Panc1 (cell line): ENCODE data around the gene SCGB1D1. TPM values are rescaled to one million over a fixed set of nuclear protein-coding genes. Genes with fewer than 3 reads are reported as not detected.

Experiments
- ATAC-seq: fragments of 200-7000 bp; cut with Tn5 transposase; 2 replicates; pipeline ENCODE4 v1.9.1; 2020; ENCODE audit warnings: mild to moderate bottlenecking, moderate library complexity
- Bru-seq: library from RNA; stranded (reverse); fragments of 400-500 nt; gene quantifications from one replicate; lab custom pipeline; 2021; lab: Mats Ljungman, UMichigan
- BruChase-seq, 2 experiments: library from RNA; stranded (reverse); fragments of 400-500 nt; gene quantifications; one replicate each; lab custom pipeline; 2021; lab: Mats Ljungman, UMichigan
- BruUV-seq: library from RNA; stranded (reverse); fragments of 400-500 nt; replicated peaks from 2 replicates; lab custom pipeline; 2021; lab: Mats Ljungman, UMichigan
- CTCF ChIA-PET: fragments of 300-600 bp; sonication (Branson Sonifier 250); formaldehyde crosslinking; loops from one replicate; lab custom pipeline; 2022; ENCODE audit warnings: antibody characterized with exemption; lab: Charles Lee
- POLR2A ChIA-PET: fragments of 300-600 bp; sonication (Branson Sonifier 250); formaldehyde crosslinking; loops from one replicate; lab custom pipeline; 2022; ENCODE audit warnings: antibody characterized with exemption; lab: Charles Lee
- DNase-seq: peaks from one replicate; pipeline ENCODE4 v3.0.0-alpha.2; 2010; ENCODE audit warnings: low read depth, low spot score
- H3K27ac ChIP-seq: 2 replicates; pipeline ENCODE4 v1.5.1; 2011; ENCODE audit warnings: mild to moderate bottlenecking, low read length, inconsistent platforms
- H3K27me3 ChIP-seq: fragments of 200-500 bp; sonication (Bioruptor generic); 2 replicates; pipeline ENCODE4 v1.6.0; 2014; ENCODE audit warnings: low read length, inconsistent platforms; ENCODE audit not compliant: control insufficient read depth, insufficient read depth
- H3K36me3 ChIP-seq: fragments of 200-500 bp; sonication (Bioruptor generic); 2 replicates; pipeline ENCODE4 v1.5.1; 2014; ENCODE audit warnings: inconsistent platforms, mild to moderate bottlenecking, low read length, moderate library complexity; ENCODE audit not compliant: control insufficient read depth, insufficient read depth
- H3K4me1 ChIP-seq: 2 replicates; pipeline ENCODE4 v1.5.1; 2011; ENCODE audit warnings: inconsistent platforms, mild to moderate bottlenecking, low read length, moderate library complexity; ENCODE audit not compliant: control insufficient read depth, insufficient read depth
- H3K4me3 ChIP-seq, 2 experiments: 2 replicates each; pipeline ENCODE4 v1.5.1; 2011 to 2012; ENCODE audit warnings: low read depth in 2 of 2, low read length in 2 of 2, mild to moderate bottlenecking in 2 of 2, inconsistent platforms in 1 of 2, moderate library complexity in 1 of 2
- H3K9me3 ChIP-seq: fragments of 200-500 bp; sonication (Bioruptor generic); 2 replicates; pipeline ENCODE4 v1.5.1; 2014; ENCODE audit warnings: low read depth, mild to moderate bottlenecking, inconsistent platforms, low read length, moderate library complexity; ENCODE audit not compliant: control insufficient read depth, insufficient read depth
- POLR2AphosphoS5 ChIP-seq: IDR thresholded peaks from 2 replicates; pipeline ENCODE4 v1.6.1; 2012; ENCODE audit warnings: mild to moderate bottlenecking, low read depth, low read length, moderate library complexity
- SIN3A ChIP-seq: IDR thresholded peaks from 2 replicates; pipeline ENCODE4 v1.6.1; 2012; ENCODE audit warnings: low read depth, mild to moderate bottlenecking, low read length, moderate library complexity, borderline replicate concordance; ENCODE audit not compliant: insufficient read depth
- TCF7L2 ChIP-seq: IDR thresholded peaks from 2 replicates; pipeline ENCODE4 v1.6.1; 2011; ENCODE audit warnings: mild to moderate bottlenecking, low read depth, low read length, inconsistent platforms
- in situ Hi-C: cut with HindIII; loops from 2 replicates; pipeline ENCODE4 v1.10.0; 2016; ENCODE audit warnings: low sequenced_read_pairs, low pct_unique_long_range_greater_than_20kb
- intact Hi-C: fragments of 100-400 bp; cut with micrococcal nuclease; formaldehyde crosslinking; loops from one replicate; pipeline ENCODE4 v1.10.0; 2022; ENCODE audit not compliant: unreplicated experiment
- long read RNA-seq: library from polyadenylated mRNA; unstranded; transcript quantifications from one replicate; pipeline ENCODE4 v2.0.0, GENCODE V29; 2021; ENCODE audit not compliant: unreplicated experiment
- polyA plus RNA-seq: library from polyadenylated mRNA; unstranded; fragments of >200 nt; gene quantifications from one replicate; pipeline ENCODE4 v1.2.1, GENCODE V29; 2012; ENCODE audit warnings: missing spikeins; ENCODE audit not compliant: insufficient read length
- total RNA-seq: library from RNA; stranded (reverse); gene quantifications from one replicate; pipeline ENCODE4 v1.2.1, GENCODE V29; 2021; ENCODE audit not compliant: unreplicated experiment
- TF ChIP-seq, protein P1 (sequence below): fragments of 450-650 bp; IDR thresholded peaks from 2 replicates; pipeline ENCODE4 v1.5.1; 2017; ENCODE audit warnings: mild to moderate bottlenecking
- TF ChIP-seq, protein P2 (sequence below), 2 experiments: IDR thresholded peaks; 2 replicates each; pipeline ENCODE4 v1.6.1; 2011 to 2012; ENCODE audit warnings: low read depth in 2 of 2, control low read depth in 1 of 2, low read length in 1 of 2, mild to moderate bottlenecking in 1 of 2, moderate library complexity in 1 of 2; ENCODE audit not compliant: insufficient read depth in 1 of 2

SCGB1D1 gene, protein sequence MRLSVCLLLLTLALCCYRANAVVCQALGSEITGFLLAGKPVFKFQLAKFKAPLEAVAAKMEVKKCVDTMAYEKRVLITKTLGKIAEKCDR
- total RNA-seq (not detected), Bru-seq, nascent RNA (not detected), BruChase-seq, experiment 1, labeled RNA remaining after a 2-hour chase (not detected), BruChase-seq, experiment 2, labeled RNA remaining after a 6-hour chase (not detected)
- polyA plus RNA-seq, result not detected
- long read RNA-seq, result 0 reads

DNA sequence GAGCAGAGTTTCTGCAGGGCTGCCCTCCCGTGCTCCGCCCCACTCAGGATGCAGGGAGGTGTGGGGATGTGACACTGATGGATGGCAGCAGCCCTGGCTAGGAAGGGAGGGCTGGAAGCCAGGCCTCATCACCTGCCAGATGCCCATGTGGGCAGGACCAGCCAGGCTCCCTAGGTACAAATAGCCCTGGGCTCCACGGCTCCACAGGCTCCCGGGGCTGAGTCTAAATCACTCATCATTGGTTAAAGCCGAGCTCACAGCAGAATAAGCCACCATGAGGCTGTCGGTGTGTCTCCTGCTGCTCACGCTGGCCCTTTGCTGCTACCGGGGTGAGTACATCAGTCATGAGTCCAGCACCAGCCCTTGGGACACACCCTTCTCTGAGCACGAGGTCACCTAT lies at the start of gene SCGB1D1:
TSS of gene SCGB1D1 (plus strand) at position 206 of the 400 bp plus-strand sequence. CDS start at position 275, 69 bp downstream.
- Histone ChIP-seq H3K4me3 (no peak within 1 kb of the TSS), H3K36me3 (no peaks in the 10 kb centered on the region), H3K4me1 (no peaks in the 10 kb centered on the region), H3K27ac (no peak within 1 kb of the TSS), H3K27me3 (peaks cover 21% of the 10 kb centered on the region), H3K9me3 (no peaks in the 10 kb centered on the region)
- in situ Hi-C loops (no loop called here), intact Hi-C loops (no loop called here)
- BruUV-seq, result no TSS peak
- no peak for DNase-seq
- CTCF ChIA-PET, result no interaction called here
- no peak for ATAC-seq
- POLR2A ChIA-PET, result interaction anchor here (0.5 kb wide), 1 partner anchor 27 kb away, joined by 3 read pairs; no protein-coding TSS in a partner anchor
- TF ChIP-seq, protein P1, sequence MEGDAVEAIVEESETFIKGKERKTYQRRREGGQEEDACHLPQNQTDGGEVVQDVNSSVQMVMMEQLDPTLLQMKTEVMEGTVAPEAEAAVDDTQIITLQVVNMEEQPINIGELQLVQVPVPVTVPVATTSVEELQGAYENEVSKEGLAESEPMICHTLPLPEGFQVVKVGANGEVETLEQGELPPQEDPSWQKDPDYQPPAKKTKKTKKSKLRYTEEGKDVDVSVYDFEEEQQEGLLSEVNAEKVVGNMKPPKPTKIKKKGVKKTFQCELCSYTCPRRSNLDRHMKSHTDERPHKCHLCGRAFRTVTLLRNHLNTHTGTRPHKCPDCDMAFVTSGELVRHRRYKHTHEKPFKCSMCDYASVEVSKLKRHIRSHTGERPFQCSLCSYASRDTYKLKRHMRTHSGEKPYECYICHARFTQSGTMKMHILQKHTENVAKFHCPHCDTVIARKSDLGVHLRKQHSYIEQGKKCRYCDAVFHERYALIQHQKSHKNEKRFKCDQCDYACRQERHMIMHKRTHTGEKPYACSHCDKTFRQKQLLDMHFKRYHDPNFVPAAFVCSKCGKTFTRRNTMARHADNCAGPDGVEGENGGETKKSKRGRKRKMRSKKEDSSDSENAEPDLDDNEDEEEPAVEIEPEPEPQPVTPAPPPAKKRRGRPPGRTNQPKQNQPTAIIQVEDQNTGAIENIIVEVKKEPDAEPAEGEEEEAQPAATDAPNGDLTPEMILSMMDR, result no peak
- TF ChIP-seq, protein P2, sequence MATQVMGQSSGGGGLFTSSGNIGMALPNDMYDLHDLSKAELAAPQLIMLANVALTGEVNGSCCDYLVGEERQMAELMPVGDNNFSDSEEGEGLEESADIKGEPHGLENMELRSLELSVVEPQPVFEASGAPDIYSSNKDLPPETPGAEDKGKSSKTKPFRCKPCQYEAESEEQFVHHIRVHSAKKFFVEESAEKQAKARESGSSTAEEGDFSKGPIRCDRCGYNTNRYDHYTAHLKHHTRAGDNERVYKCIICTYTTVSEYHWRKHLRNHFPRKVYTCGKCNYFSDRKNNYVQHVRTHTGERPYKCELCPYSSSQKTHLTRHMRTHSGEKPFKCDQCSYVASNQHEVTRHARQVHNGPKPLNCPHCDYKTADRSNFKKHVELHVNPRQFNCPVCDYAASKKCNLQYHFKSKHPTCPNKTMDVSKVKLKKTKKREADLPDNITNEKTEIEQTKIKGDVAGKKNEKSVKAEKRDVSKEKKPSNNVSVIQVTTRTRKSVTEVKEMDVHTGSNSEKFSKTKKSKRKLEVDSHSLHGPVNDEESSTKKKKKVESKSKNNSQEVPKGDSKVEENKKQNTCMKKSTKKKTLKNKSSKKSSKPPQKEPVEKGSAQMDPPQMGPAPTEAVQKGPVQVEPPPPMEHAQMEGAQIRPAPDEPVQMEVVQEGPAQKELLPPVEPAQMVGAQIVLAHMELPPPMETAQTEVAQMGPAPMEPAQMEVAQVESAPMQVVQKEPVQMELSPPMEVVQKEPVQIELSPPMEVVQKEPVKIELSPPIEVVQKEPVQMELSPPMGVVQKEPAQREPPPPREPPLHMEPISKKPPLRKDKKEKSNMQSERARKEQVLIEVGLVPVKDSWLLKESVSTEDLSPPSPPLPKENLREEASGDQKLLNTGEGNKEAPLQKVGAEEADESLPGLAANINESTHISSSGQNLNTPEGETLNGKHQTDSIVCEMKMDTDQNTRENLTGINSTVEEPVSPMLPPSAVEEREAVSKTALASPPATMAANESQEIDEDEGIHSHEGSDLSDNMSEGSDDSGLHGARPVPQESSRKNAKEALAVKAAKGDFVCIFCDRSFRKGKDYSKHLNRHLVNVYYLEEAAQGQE (IDR thresholded peaks at IDR 0.05; ENCODE audit: insufficient read depth in 1 of 2, low read depth in 2 of 2, low read length in 1 of 2), result no peak
- TF ChIP-seq SIN3A (no peak), POLR2AphosphoS5 (no peak), TCF7L2 (no peak)

DNA sequence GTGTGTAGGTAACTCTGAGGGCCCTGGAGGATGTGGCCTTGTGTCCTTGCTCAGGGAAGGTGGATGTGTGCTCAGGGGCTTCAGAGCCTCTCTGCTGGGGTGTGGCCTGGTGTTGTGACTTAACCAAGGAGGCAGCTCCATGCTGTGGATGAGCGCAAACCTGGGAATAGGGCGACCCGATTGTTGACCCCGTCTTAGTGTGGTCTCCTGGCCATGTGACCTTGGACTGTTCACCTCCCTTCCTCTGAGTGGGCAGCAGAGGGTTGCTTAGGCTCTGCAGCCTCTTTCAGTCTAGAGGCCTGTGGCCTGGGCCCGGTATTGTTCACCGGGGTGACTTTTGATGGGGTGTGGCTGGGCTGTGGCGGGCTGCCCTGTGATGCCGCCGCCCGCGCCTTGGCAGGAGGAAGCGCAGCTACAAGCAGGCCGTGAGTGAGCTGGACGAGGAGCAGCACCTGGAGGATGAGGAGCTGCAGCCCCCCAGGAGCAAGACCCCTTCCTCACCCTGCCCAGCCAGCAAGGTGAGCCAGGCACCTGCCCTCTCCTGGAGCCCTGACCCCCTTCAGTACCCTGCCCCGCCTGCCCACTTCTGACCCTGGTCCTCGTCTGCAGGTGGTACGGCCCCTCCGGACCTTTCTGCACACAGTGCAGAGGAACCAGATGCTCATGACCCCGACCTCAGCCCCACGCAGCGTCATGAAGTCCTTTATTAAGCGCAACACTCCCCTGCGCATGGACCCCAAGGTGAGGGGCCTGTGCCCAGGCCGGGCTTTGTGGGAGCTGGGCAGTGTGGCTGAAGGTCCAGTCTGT lies 49.5 kb upstream of the SCGB1D1 start:
- no TSS peak for BruUV-seq
- CTCF ChIA-PET, result no interaction called here
- no peak overlapping the region for H3K4me3 ChIP-seq
- POLR2A ChIA-PET, result no interaction called here
- ATAC-seq (no peak), DNase-seq (no peak)
- H3K27me3 ChIP-seq, result no peaks in the 10 kb centered on the region
- H3K27ac ChIP-seq, result no peak overlapping the region
- no peaks in the 10 kb centered on the region for H3K9me3 ChIP-seq
- TF ChIP-seq SIN3A (no peak), POLR2AphosphoS5 (no peak), TCF7L2 (no peak)
- TF ChIP-seq, protein P1, result no peak
- TF ChIP-seq, protein P2 (IDR thresholded peaks at IDR 0.05; ENCODE audit: insufficient read depth in 1 of 2, low read depth in 2 of 2, low read length in 1 of 2), result no peak
- intact Hi-C loops, result no loop called here
- H3K4me1 ChIP-seq, result no peaks in the 10 kb centered on the region
- in situ Hi-C loops, result no loop called here
- peaks cover 2% of the 10 kb centered on the region; the same call in 1 of the 2 replicates for H3K36me3 ChIP-seq
